ENCODE data around the gene TNFSF11. TPM values are rescaled to one million over a fixed set of nuclear protein-coding genes. Genes with fewer than 3 reads are reported as not detected.

TNFSF11 gene
- total RNA-seq, 2 donors from 2014 or later, result not detected

GRCh38 chr13:42600943-42601342, 27.0 kb downstream of the TNFSF11 start:
- intact Hi-C loops (cut with DNase I), result no loop called here
- DNase-seq (no peak), ATAC-seq (no peak)

GRCh38 chr13:42602906-42603305, 29.0 kb downstream of the TNFSF11 start:
- no peak for ATAC-seq
- intact Hi-C loops (cut with DNase I), result no loop called here

GRCh38 chr13:42603571-42603970, 29.6 kb downstream of the TNFSF11 start:
- intact Hi-C loops (cut with DNase I), result no loop called here
- DNase-seq (no peak), ATAC-seq (no peak)

More at GRCh38 chr13:42602906-42603305, 29.0 kb downstream of the TNFSF11 start:
- no peak for DNase-seq

- no peak for DNase-seq
- ATAC-seq, result no peak
- intact Hi-C loops (cut with DNase I), result no loop called here
Measured at GRCh38 chr13:42607546-42607945, 33.6 kb downstream of the TNFSF11 start.

- intact Hi-C loops (cut with DNase I), result no loop called here
- ATAC-seq, result no peak
- DNase-seq, result no peak
Measured at GRCh38 chr13:42610649-42611048, 36.7 kb downstream of the TNFSF11 start.

GRCh38 chr13:42611086-42611779, 37.3 kb downstream of the TNFSF11 start:
- intact Hi-C loops (cut with DNase I), result no loop called here
- ATAC-seq, result no peak
- no peak for DNase-seq

GRCh38 chr13:42612021-42612765, 38.2 kb downstream of the TNFSF11 start:
- no peak for DNase-seq
- intact Hi-C loops (cut with DNase I), result no loop called here
- no peak for ATAC-seq

- DNase-seq, result no peak
- no peak for ATAC-seq
- intact Hi-C loops (cut with DNase I), result no loop called here
Measured at GRCh38 chr13:42614436-42615035, 40.6 kb downstream of the TNFSF11 start.

GRCh38 chr13:42615691-42616090, 41.7 kb downstream of the TNFSF11 start:
- intact Hi-C loops (cut with DNase I), result no loop called here
- no peak for DNase-seq
- ATAC-seq, result no peak

GRCh38 chr13:42617221-42617620, 43.3 kb downstream of the TNFSF11 start:
- DNase-seq, result no peak
- no peak for ATAC-seq
- intact Hi-C loops (cut with DNase I), result no loop called here

GRCh38 chr13:42623916-42624315, 50.0 kb downstream of the TNFSF11 start:
- ATAC-seq, result no peak
- intact Hi-C loops (cut with DNase I), result no loop called here
- DNase-seq, result no peak

GRCh38 chr13:42625611-42626010, 51.7 kb downstream of the TNFSF11 start:
- no peak for DNase-seq
- intact Hi-C loops (cut with DNase I), result no loop called here
- no peak for ATAC-seq

- intact Hi-C loops (cut with DNase I), result no loop called here
- DNase-seq (no peak), ATAC-seq (no peak)
Measured at GRCh38 chr13:42626176-42626860, 52.4 kb downstream of the TNFSF11 start.

GRCh38 chr13:42628666-42629065, 54.7 kb downstream of the TNFSF11 start:
- intact Hi-C loops (cut with DNase I), result no loop called here
- DNase-seq, result no peak
- no peak for ATAC-seq

- no peak for ATAC-seq
- DNase-seq, result no peak
- intact Hi-C loops (cut with DNase I), result no loop called here
Measured at GRCh38 chr13:42631181-42631580, 57.2 kb downstream of the TNFSF11 start.

- intact Hi-C loops (cut with DNase I), result no loop called here
- ATAC-seq (no peak), DNase-seq (no peak)
Measured at GRCh38 chr13:42633495-42633894, 59.5 kb downstream of the TNFSF11 start.

GRCh38 chr13:42638101-42638500, 64.1 kb downstream of the TNFSF11 start:
- DNase-seq, result no peak
- intact Hi-C loops (cut with DNase I), result no loop called here
- no peak for ATAC-seq

GRCh38 chr13:42638886-42639285, 64.9 kb downstream of the TNFSF11 start:
- intact Hi-C loops (cut with DNase I), result no loop called here
- ATAC-seq (no peak), DNase-seq (no peak)

- intact Hi-C loops (cut with DNase I), result no loop called here
- no peak for ATAC-seq
- no peak for DNase-seq
Measured at GRCh38 chr13:42643076-42643475, 69.1 kb downstream of the TNFSF11 start.

GRCh38 chr13:42644841-42645240, 70.9 kb downstream of the TNFSF11 start:
- DNase-seq (no peak), ATAC-seq (no peak)
- intact Hi-C loops (cut with DNase I), result no loop called here
